HG03025 (cell line): ENCODE measurements around the gene RIPOR2.
A peak's percentile ranks its signal among the peaks of the same experiment; 100 is the strongest.
"Not testable (repeated sequence)": the region's sequence is repeated elsewhere in the genome, so short reads cannot be mapped to it uniquely, and the experiment has no call there.

Experiments used
- ATAC-seq: cut with Tn5 transposase; IDR thresholded peaks from one replicate; pipeline ENCODE4 v1.9.1; 2021; ENCODE audit warnings: mild to moderate bottlenecking, moderate library complexity; ENCODE audit not compliant: unreplicated experiment, low FRiP score

The RIPOR2 gene

GRCh38 chr6:24778121-24778520, 157.6 kb downstream of the RIPOR2 start:
- no peak for ATAC-seq

GRCh38 chr6:24777227-24777626, 158.5 kb downstream of the RIPOR2 start:
- no peak for ATAC-seq

GRCh38 chr6:24775520-24776058, 160.2 kb downstream of the RIPOR2 start:
- ATAC-seq, result peak; percentile 1

- ATAC-seq, result peak; percentile 91
These were observed 160.9 kb downstream of the RIPOR2 start, which contains the start of gene GMNN for GRCh38 chr6:24774696-24775519. Gene GMNN (plus strand): TSS chr6:24774937. CDS start chr6:24777247, 2,310 bp downstream.

- ATAC-seq, result no peak
These were observed 167.4 kb downstream of the RIPOR2 start for GRCh38 chr6:24768361-24768760.

GRCh38 chr6:24766680-24767462, 168.9 kb downstream of the RIPOR2 start:
- ATAC-seq, result no peak

GRCh38 chr6:24765968-24766367, 169.8 kb downstream of the RIPOR2 start:
- ATAC-seq, result not testable (repeated sequence)

- ATAC-seq, result not testable (repeated sequence)
These were observed 170.6 kb downstream of the RIPOR2 start for GRCh38 chr6:24764833-24765828.

GRCh38 chr6:24763578-24763977, 172.2 kb downstream of the RIPOR2 start:
- no peak for ATAC-seq

- ATAC-seq, result no peak
These were observed 173.9 kb downstream of the RIPOR2 start for GRCh38 chr6:24761851-24762250.

GRCh38 chr6:24761193-24761835, 174.4 kb downstream of the RIPOR2 start:
- no peak for ATAC-seq

- ATAC-seq, result no peak
These were observed 175.6 kb downstream of the RIPOR2 start for GRCh38 chr6:24760210-24760609.

- no peak for ATAC-seq
These were observed 176.0 kb downstream of the RIPOR2 start for GRCh38 chr6:24759718-24760117.

- no peak for ATAC-seq
These were observed 178.1 kb downstream of the RIPOR2 start for GRCh38 chr6:24757611-24758010.

GRCh38 chr6:24755279-24755678, 180.5 kb downstream of the RIPOR2 start:
- no peak for ATAC-seq

GRCh38 chr6:24754378-24754777, 181.4 kb downstream of the RIPOR2 start:
- not testable (repeated sequence) for ATAC-seq
